CD1c-positive myeloid dendritic cell (primary cell): ENCODE data around the gene TM4SF4.
A peak's percentile ranks its signal among the peaks of the same experiment; 100 is the strongest.

Experiments
- DNase-seq: peaks from one replicate; pipeline ENCODE4 v3.0.0-alpha.2; 2016; ENCODE audit errors: extremely low spot score

TM4SF4 gene

GRCh38 chr3:149512073-149512782 lies 37.7 kb downstream of the TM4SF4 start:
- DNase-seq, result peak; percentile 38

GRCh38 chr3:149514471-149514870 lies 40.0 kb downstream of the TM4SF4 start:
- no peak for DNase-seq

GRCh38 chr3:149515249-149515648 lies 40.8 kb downstream of the TM4SF4 start:
- no peak for DNase-seq

GRCh38 chr3:149516920-149517319 lies 42.4 kb downstream of the TM4SF4 start:
- no peak for DNase-seq

- DNase-seq, result no peak
These were observed 45.4 kb downstream of the TM4SF4 start for GRCh38 chr3:149519912-149520311.

- DNase-seq, result peak; percentile 35
These were observed 49.2 kb downstream of the TM4SF4 start for GRCh38 chr3:149523512-149524299.

- peak; percentile 49 for DNase-seq
These were observed 53.2 kb downstream of the TM4SF4 start for GRCh38 chr3:149527531-149528339.

GRCh38 chr3:149528340-149528650 lies 53.8 kb downstream of the TM4SF4 start:
- no peak for DNase-seq

- no peak for DNase-seq
These were observed 54.6 kb downstream of the TM4SF4 start for GRCh38 chr3:149529099-149529498.

- DNase-seq, result no peak
These were observed 58.1 kb downstream of the TM4SF4 start for GRCh38 chr3:149532489-149533180.

GRCh38 chr3:149534082-149534481 lies 59.6 kb downstream of the TM4SF4 start:
- DNase-seq, result no peak

- DNase-seq, result no peak
These were observed 60.3 kb downstream of the TM4SF4 start for GRCh38 chr3:149534671-149535332.

- no peak for DNase-seq
These were observed 60.8 kb downstream of the TM4SF4 start for GRCh38 chr3:149535333-149535685.

GRCh38 chr3:149536429-149536828 lies 61.9 kb downstream of the TM4SF4 start:
- no peak for DNase-seq

- no peak for DNase-seq
These were observed 63.9 kb downstream of the TM4SF4 start for GRCh38 chr3:149538371-149538770.

- no peak for DNase-seq
These were observed 66.6 kb downstream of the TM4SF4 start for GRCh38 chr3:149541091-149541491.

- DNase-seq, result no peak
These were observed 68.1 kb downstream of the TM4SF4 start for GRCh38 chr3:149542375-149543312.

- no peak for DNase-seq
These were observed 70.6 kb downstream of the TM4SF4 start for GRCh38 chr3:149545049-149545448.

GRCh38 chr3:149547413-149547812 lies 72.9 kb downstream of the TM4SF4 start:
- no peak for DNase-seq

GRCh38 chr3:149547954-149548668 lies 73.6 kb downstream of the TM4SF4 start:
- no peak for DNase-seq
